Hepatocyte (in vitro differentiated cells): Measurements from ENCODE around the gene CYP27B1. TPM values are rescaled to one million over a fixed set of nuclear protein-coding genes. Genes with fewer than 3 reads are reported as not detected.
"Not testable (repeated sequence)": the region's sequence is repeated elsewhere in the genome, so short reads cannot be mapped to it uniquely, and the experiment has no call there.

Experiments used
- DNase-seq: peaks from one replicate; pipeline ENCODE4 v3.0.0-alpha.2; 2016; ENCODE audit warnings: low spot score
- H2AFZ ChIP-seq: fragments of 200-600 bp; sonication (generic); 2 replicates; pipeline ENCODE4 v1.6.0; 2016; ENCODE audit warnings: antibody characterized with exemption, mild to moderate bottlenecking
- H3K27ac ChIP-seq: fragments of 200-600 bp; sonication (generic); 2 replicates; pipeline ENCODE4 v1.5.1; 2016; ENCODE audit warnings: mild to moderate bottlenecking
- H3K27me3 ChIP-seq: fragments of 200-600 bp; sonication (generic); 2 replicates; pipeline ENCODE4 v1.6.1; 2016
- H3K36me3 ChIP-seq: fragments of 200-600 bp; sonication (generic); replicated peaks from 2 replicates; pipeline ENCODE4 v1.5.1; 2016; ENCODE audit warnings: low read depth; ENCODE audit not compliant: insufficient read depth
- H3K4me1 ChIP-seq: fragments of 200-600 bp; sonication (generic); 2 replicates; pipeline ENCODE4 v1.5.1; 2016; ENCODE audit warnings: mild to moderate bottlenecking, moderate library complexity; ENCODE audit not compliant: insufficient read depth
- H3K4me2 ChIP-seq: fragments of 200-600 bp; sonication (generic); 2 replicates; pipeline ENCODE4 v1.6.0; 2016
- H3K4me3 ChIP-seq: fragments of 200-600 bp; sonication (generic); 2 replicates; pipeline ENCODE4 v1.5.1; 2016; ENCODE audit warnings: mild to moderate bottlenecking
- H3K79me2 ChIP-seq: fragments of 200-600 bp; sonication (generic); 2 replicates; pipeline ENCODE4 v1.6.0; 2017; ENCODE audit warnings: mild to moderate bottlenecking
- H3K9me2 ChIP-seq: fragments of 200-600 bp; sonication (generic); replicated peaks from 2 replicates; pipeline ENCODE4 v1.6.0; 2017; ENCODE audit warnings: mild to moderate bottlenecking; ENCODE audit not compliant: insufficient read depth
- H3K9me3 ChIP-seq: fragments of 200-600 bp; sonication (generic); 2 replicates; pipeline ENCODE4 v1.5.1; 2016; ENCODE audit warnings: low read depth, mild to moderate bottlenecking
- H4K20me1 ChIP-seq: fragments of 200-600 bp; sonication (generic); 2 replicates; pipeline ENCODE4 v1.6.0; 2016; ENCODE audit warnings: mild to moderate bottlenecking; ENCODE audit not compliant: insufficient read depth, poor library complexity, severe bottlenecking
- EZH2 ChIP-seq: fragments of 200-600 bp; sonication (generic); IDR thresholded peaks from 2 replicates; pipeline ENCODE4 v1.6.1; 2016; ENCODE audit warnings: antibody characterized with exemption, mild to moderate bottlenecking, borderline replicate concordance
- EZH2phosphoT487 ChIP-seq: fragments of 200-600 bp; sonication (generic); IDR thresholded peaks from one replicate; pipeline ENCODE4 v1.6.1; 2018; ENCODE audit warnings: antibody characterized with exemption, mild to moderate bottlenecking, low read depth, moderate library complexity; ENCODE audit not compliant: unreplicated experiment, severe bottlenecking
- WGBS: methylation state at CpG from one replicate; pipeline ENCODE4 v1.1.6; 2016; ENCODE audit warnings: low lambda C conversion rate; ENCODE audit errors: missing lambda C conversion rate; 5-methylcytosine and 5-hydroxymethylcytosine counted together
- polyA plus RNA-seq: library from polyadenylated mRNA; unstranded; fragments of >200 nt; fragmentation: Nextera tagmentation; extraction: Ambion mirVana; gene quantifications from 2 replicates; pipeline ENCODE4 v1.2.1, GENCODE V29; 2016
- total RNA-seq: library from RNA; depleted of rRNA; stranded (reverse); fragments of >200 nt; gene quantifications from 2 replicates; pipeline ENCODE4 v1.2.3, GENCODE V29; 2014
- TF ChIP-seq, protein P1 (sequence below): fragments of 200-600 bp; sonication (generic); IDR thresholded peaks from 2 replicates; pipeline ENCODE4 v1.5.1; 2016; ENCODE audit warnings: antibody characterized with exemption, mild to moderate bottlenecking; ENCODE audit not compliant: poor library complexity

Gene CYP27B1
- total and polyA plus RNA-seq, 2 experiments from 2014 or later, result 0.23 to 2.3 TPM

GRCh38 chr12:57717131-57717530, 49.7 kb downstream of the CYP27B1 start:
- H3K4me1 ChIP-seq, result no peaks in the 10 kb centered on the region
- WGBS, result 98% methylated on average over 5 of the region's 5 CpGs
- no peaks in the 10 kb centered on the region for H3K79me2 ChIP-seq
- no peaks in the 10 kb centered on the region for H3K9me3 ChIP-seq
- no peaks in the 10 kb centered on the region for H3K27me3 ChIP-seq
- H3K4me2 ChIP-seq, result no peak overlapping the region
- no peak overlapping the region for H2AFZ ChIP-seq
- no peak for TF ChIP-seq EZH2
- TF ChIP-seq, protein P1, sequence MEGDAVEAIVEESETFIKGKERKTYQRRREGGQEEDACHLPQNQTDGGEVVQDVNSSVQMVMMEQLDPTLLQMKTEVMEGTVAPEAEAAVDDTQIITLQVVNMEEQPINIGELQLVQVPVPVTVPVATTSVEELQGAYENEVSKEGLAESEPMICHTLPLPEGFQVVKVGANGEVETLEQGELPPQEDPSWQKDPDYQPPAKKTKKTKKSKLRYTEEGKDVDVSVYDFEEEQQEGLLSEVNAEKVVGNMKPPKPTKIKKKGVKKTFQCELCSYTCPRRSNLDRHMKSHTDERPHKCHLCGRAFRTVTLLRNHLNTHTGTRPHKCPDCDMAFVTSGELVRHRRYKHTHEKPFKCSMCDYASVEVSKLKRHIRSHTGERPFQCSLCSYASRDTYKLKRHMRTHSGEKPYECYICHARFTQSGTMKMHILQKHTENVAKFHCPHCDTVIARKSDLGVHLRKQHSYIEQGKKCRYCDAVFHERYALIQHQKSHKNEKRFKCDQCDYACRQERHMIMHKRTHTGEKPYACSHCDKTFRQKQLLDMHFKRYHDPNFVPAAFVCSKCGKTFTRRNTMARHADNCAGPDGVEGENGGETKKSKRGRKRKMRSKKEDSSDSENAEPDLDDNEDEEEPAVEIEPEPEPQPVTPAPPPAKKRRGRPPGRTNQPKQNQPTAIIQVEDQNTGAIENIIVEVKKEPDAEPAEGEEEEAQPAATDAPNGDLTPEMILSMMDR, result no peak
- no peak for TF ChIP-seq EZH2phosphoT487
- H3K4me3 ChIP-seq, result no peak overlapping the region
- H3K27ac ChIP-seq, result no peak overlapping the region
- no peak for DNase-seq
- no peaks in the 10 kb centered on the region for H4K20me1 ChIP-seq
- no peaks in the 10 kb centered on the region for H3K9me2 ChIP-seq
- no peaks in the 10 kb centered on the region for H3K36me3 ChIP-seq

DNA sequence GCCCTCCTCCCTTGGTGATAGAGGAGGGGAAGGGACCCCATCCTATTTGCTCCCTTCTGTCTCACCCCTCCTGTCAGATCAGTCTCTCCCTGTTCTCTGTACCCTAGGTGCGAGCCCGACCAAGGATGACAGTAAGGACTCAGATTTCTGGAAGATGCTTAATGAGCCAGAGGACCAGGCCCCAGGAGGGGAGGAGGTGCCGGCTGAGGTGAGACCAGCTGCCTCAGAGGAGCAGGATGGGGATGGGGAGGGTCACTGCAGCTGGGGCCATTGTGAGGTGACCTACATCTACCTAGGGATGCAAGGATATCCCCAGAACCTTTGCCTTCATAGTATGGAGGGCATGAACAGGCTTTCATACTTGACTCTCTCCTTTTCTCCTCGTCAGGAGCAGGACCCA, 50.6 kb downstream of the CYP27B1 start:
- H3K9me3 ChIP-seq, result no peaks in the 10 kb centered on the region
- TF ChIP-seq EZH2 (no peak), EZH2phosphoT487 (no peak)
- TF ChIP-seq, protein P1, result no peak
- H2AFZ ChIP-seq, result no peak overlapping the region
- no peaks in the 10 kb centered on the region for H3K36me3 ChIP-seq
- no peaks in the 10 kb centered on the region for H4K20me1 ChIP-seq
- H3K9me2 ChIP-seq, result no peaks in the 10 kb centered on the region
- H3K4me3 ChIP-seq, result no peak overlapping the region
- H3K27me3 ChIP-seq, result no peaks in the 10 kb centered on the region
- no peaks in the 10 kb centered on the region for H3K79me2 ChIP-seq
- H3K4me2 ChIP-seq, result no peak overlapping the region
- no peaks in the 10 kb centered on the region for H3K4me1 ChIP-seq
- DNase-seq, result no peak
- WGBS, result 95% methylated on average over 4 of the region's 4 CpGs
- H3K27ac ChIP-seq, result no peak overlapping the region

DNA sequence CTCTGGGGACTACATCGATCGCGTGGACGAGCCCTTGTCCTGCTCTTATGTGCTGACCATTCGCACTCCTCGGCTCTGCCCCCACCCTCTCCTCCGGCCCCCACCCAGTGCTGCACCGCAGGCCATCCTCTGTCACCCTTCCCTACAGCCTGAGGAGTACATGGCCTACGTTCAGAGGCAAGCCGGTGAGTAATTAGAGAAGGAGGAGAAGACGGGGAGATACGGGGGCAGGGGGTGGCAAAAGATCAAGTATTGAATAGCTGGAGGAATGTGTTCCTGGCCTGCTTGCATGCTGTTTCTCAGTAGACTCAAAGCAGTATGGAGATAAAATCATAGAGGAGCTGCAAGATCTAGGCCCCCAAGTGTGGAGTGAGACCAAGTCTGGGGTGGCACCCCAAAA, 51.1 kb downstream of the CYP27B1 start:
- no peaks in the 10 kb centered on the region for H3K4me1 ChIP-seq
- 97% methylated on average over 11 of the region's 12 CpGs for WGBS
- H3K36me3 ChIP-seq, result no peaks in the 10 kb centered on the region
- no peak for DNase-seq
- H3K27ac ChIP-seq, result no peak overlapping the region
- H3K4me3 ChIP-seq, result no peak overlapping the region
- H3K9me2 ChIP-seq, result no peaks in the 10 kb centered on the region
- no peaks in the 10 kb centered on the region for H4K20me1 ChIP-seq
- H3K27me3 ChIP-seq, result no peaks in the 10 kb centered on the region
- TF ChIP-seq EZH2phosphoT487, result no peak
- TF ChIP-seq, protein P1, result no peak
- H3K4me2 ChIP-seq, result no peak overlapping the region
- no peak overlapping the region for H2AFZ ChIP-seq
- H3K9me3 ChIP-seq, result no peaks in the 10 kb centered on the region
- no peaks in the 10 kb centered on the region for H3K79me2 ChIP-seq

- H3K36me3 ChIP-seq, H3K79me2 ChIP-seq, H3K4me2 ChIP-seq, H3K9me3 ChIP-seq, H3K4me3 ChIP-seq, H2AFZ ChIP-seq, H3K9me2 ChIP-seq, H3K27me3 ChIP-seq, H3K4me1 ChIP-seq, H3K27ac ChIP-seq, H4K20me1 ChIP-seq, DNase-seq: not testable (repeated sequence)
- WGBS, result 99% methylated on average over 6 of the region's 6 CpGs
These were observed 51.7 kb downstream of the CYP27B1 start for GRCh38 chr12:57715036-57715748.
